HG03457 (cell line): Measurements from ENCODE around the gene IL10RB.
"Not testable (repeated sequence)": the region's sequence is repeated elsewhere in the genome, so short reads cannot be mapped to it uniquely, and the experiment has no call there.

ENCODE experiments used
- ATAC-seq: cut with Tn5 transposase; IDR thresholded peaks from one replicate; pipeline ENCODE4 v1.9.1; 2021; ENCODE audit warnings: moderate number of reproducible peaks; ENCODE audit not compliant: unreplicated experiment

The IL10RB gene

GRCh38 chr21:33266050-33266788 is at the start of gene IL10RB:
IL10RB (plus strand) TSS chr21:33266367; CDS start chr21:33266466, 99 bp downstream.
- ATAC-seq, result no peak

- ATAC-seq, result no peak
These were observed 49.0 kb upstream of the IL10RB start for GRCh38 chr21:33217138-33217520.

DNA sequence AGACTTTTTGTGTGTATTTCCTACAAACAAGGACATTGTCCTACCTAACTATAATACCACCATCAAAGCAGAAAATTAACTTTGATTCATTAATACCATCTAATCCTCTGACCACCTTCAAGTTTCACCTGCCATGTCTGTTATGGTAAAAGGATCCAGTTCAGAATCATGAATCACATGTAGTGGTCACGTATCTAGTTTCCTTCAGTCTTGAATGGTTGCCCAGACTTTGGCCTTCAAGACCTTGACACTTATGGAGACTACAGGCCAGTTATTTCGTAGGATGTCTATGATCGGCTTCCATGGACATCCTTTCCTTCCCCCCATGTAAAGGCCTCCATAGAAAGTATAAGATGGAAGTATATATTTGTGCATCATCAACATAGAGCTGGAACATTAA is 46.9 kb upstream of the IL10RB start:
- ATAC-seq, result no peak

DNA sequence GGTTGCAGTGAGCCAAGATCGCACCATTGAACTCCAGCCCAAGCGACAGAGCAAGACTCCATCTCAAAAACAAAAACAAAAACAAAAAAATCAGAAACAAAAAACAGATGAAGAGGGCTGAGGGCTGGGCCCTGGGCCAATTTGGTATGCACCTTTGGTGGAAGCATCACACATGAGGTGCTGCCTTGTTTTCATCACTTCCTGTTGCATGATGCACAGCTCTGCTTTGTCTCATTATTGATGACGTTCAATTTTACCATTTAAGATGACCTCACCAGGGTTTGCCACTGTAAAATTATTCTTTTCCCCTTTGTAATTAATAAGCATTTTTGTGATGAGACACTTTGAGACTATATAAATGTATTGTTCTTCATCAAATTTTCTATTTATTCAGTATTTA is 46.2 kb upstream of the IL10RB start:
- no peak for ATAC-seq

DNA sequence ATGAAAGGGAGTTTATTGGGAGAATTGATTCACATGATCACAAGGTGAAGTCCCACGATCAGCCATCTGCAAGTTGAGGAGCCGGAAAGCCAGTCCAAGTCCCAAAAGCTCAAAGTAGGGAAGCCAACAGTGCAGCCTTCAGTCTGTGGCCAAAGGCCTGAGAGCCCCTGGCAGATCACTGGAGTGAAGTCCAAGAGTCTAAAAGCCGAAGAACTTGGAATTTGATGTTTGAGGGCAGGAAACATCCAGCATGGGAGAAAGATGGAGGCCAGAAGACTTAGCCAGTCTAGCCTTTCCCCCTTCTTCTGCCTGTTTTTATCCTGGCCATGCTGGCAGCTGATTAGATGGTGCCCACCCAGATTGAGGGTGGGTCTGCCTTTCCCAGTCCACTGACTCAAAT is 40.8 kb upstream of the IL10RB start:
- not testable (repeated sequence) for ATAC-seq

DNA sequence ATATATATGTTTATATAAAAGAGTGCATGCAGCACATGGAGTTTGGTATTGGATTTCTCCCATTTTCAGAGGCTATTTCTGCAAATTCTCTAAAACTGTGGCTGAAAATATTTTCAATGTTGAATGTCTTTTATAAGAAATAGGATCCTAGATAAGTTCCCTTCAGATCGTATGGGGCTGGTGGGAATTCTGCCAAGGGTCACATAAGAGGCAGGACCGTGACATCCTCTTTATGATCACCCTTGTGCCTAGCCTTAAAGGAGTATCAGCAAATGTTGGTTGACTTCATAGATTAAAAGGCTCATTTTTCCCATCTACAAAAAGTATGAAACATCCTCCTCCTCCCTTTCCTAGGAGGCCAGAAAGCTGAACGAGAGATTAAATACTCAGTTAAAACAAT is 37.7 kb upstream of the IL10RB start:
- ATAC-seq, result no peak

DNA sequence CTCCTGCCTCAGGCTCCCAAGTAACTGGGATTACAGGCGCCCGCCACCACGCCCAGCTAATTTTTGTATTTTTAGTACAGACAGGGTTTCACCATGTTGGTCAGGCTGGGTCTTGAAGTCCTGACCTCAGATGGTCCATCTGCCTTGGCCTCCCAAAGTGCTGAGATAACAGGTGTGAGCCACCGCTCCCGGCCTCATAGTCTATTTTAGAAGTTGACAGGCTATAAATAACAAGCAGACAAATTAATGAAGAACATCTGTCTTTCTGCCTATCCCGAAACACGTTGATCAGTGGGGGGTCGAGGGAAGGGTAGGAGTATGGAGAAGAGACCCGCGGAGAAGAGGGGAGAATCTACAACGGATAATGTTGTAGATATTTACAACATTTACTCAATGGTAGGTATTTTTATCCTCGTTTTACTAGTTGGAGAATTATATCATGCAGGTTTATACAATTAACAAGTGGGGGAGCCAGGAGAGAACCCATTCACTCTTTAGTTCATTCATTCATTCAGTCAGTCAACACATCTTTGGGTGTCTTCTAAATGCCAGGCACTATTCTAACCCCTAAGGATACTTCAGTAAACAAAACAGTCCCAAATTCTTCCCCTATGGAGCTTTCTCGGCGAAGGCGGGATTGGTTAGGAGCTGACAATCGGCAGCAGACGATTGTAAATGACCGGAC is 36.9 kb upstream of the IL10RB start:
- ATAC-seq, result no peak

DNA sequence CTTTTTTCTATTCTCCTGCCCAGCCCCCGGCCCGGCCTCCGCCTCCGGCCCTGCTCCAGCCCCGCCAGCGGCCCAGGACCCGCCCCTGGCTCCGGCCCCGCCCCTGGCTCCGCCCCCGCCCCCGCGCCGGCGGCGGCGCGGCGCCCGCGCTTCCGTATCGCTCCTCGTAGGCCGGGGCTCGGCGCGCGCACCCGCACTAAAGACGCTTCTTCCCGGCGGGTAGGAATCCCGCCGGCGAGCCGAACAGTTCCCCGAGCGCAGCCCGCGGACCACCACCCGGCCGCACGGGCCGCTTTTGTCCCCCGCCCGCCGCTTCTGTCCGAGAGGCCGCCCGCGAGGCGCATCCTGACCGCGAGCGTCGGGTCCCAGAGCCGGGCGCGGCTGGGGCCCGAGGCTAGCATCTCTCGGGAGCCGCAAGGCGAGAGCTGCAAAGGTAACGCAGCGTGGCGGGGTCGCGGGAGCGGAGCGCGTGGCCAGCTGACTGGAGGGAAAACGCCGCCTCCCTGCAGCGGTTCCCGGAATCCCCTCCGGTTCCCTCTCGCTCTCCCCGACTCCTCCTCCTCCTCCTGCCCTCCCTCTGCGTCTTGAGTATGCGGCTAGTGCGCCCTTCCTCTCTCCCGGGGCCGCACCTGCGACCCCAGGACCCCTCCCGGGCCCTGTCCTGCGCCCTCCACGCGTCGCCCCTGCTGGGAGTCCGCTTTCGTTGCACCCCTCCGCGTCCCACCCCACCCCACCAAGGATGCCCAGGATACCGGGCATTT is 36.2 kb upstream of the IL10RB start, which contains the start of gene IFNAR2:
Gene IFNAR2 (plus strand): TSS at position 155 of the 761 bp plus-strand sequence. CDS start 11,985 bp downstream, outside the sequence.
- ATAC-seq, result no peak

DNA sequence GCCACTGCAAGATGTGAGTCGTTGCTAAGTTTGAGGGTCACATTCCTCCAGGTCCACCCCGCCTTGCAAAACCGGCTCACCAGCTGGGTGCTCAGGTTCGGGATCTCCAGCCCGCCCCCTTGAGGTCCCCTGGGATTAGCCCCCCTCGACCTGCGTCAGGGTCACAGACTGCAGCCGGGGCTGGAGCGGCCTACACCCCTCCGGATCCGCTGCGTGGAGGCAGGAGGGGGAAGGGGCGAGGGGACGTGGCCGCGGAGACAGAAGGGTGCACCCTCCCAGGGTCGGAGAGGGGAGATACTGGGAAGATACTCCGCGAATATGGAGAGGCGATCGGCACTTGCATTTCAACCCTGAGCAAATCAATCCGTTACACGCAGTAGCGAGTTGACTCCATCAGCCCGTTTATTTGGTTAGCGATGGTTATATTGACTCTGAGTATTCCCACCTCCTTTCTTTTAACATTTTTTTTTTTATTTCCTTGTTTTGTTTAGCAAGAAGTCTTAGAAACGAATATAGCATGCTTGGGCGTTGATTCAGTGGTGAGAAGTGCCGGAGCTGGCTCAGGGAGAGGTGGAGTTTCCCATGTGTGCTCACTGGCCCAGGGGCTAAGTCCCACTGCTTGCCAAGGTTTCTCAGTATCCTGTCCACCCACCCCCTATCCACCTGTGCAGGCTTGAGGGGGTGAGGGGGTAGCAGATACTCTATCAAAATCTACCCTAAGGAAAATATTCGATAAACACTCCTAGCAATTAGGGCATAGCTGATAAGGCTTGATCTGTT is 35.4 kb upstream of the IL10RB start:
- no peak for ATAC-seq

- no peak for ATAC-seq
These were observed 34.6 kb upstream of the IL10RB start for GRCh38 chr21:33231526-33231925.

- no peak for ATAC-seq
These were observed 33.7 kb upstream of the IL10RB start for GRCh38 chr21:33232291-33233034.

- ATAC-seq, result no peak
These were observed 31.3 kb upstream of the IL10RB start for GRCh38 chr21:33234635-33235520.

DNA sequence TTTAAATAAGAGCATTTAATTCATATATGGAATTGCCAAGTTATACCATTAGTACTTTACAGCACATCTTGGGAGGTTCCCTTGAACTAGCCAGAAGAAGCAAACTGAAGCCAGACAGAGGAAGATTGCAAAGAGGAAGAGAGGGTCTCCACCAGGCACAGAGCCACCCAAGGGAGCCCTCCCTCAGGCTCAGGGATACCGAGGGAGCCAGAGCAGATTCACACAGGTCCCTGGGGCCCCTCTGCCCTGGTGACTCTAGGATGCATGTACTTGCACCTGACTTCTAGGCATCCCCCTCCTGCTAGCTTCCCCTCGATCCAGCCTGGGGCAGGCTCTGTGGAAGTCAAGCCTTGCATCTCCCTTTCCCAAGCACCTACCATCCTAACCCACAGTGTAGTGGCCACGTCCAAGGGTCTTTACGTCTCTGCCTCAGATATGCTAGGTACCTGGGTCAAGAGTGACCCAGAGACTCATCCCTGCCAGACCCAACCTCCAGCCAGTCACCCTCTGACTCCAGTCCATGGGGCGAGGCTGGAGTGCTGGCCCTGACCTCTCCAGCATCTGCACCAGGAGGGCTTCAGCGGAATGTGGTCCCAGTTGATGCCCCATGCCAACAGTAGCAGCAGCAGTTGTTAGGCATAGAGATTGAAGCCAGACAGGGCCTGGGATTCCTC is 30.0 kb upstream of the IL10RB start:
- no peak for ATAC-seq

GRCh38 chr21:33236766-33237165 is 29.4 kb upstream of the IL10RB start:
- no peak for ATAC-seq

- ATAC-seq, result no peak
These were observed 28.7 kb upstream of the IL10RB start for GRCh38 chr21:33237486-33237885.

- ATAC-seq, result no peak
These were observed 28.0 kb upstream of the IL10RB start for GRCh38 chr21:33238146-33238545.

GRCh38 chr21:33238565-33239255 is 27.5 kb upstream of the IL10RB start:
- ATAC-seq, result peak; percentile 68

- not testable (repeated sequence) for ATAC-seq
These were observed 26.5 kb upstream of the IL10RB start for GRCh38 chr21:33239559-33240127.
